Stimulated activated CD4-positive, alpha-beta T cell treated with anti-CD3 and anti-CD28 coated beads, Interleukin-2, amount 100 ng/mL, for 48 hours (primary cell): ENCODE measurements around the gene GNAS.
"Not testable (repeated sequence)": the region's sequence is repeated elsewhere in the genome, so short reads cannot be mapped to it uniquely, and the experiment has no call there.

ENCODE experiments used
- DNase-seq, 2 donors: peaks; one replicate each; pipeline ENCODE4 v3.0.0-alpha.2; 2020

GNAS gene

GRCh38 chr20:58852543-58853271 lies at the start of gene GNAS:
Gene GNAS (plus strand): TSS chr20:58852716.
- DNase-seq = peak; percentile 53 to 54

DNA sequence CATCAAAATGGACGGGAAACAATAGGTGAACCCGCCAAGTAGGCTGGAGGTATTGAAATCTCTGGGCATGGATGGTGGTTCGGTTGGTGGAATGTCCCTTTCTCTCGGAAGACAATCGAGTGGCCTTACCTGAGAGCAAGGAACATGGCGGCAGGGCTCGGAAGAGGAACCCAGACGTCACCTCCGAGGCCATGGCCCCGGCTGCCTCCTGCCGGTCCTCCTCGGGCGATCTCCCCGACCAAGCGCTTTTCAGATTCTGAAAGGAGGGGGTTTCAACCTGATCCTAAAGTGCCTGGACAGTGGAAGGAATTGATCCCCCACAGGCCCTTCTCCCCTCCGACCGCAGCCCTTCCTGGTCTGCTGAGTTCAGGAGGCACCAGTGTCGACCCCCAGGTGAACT lies 49.0 kb upstream of the GNAS start:
- DNase-seq = no peak

GRCh38 chr20:58807801-58808200 lies 44.7 kb upstream of the GNAS start:
- DNase-seq = no peak

GRCh38 chr20:58808271-58809046 lies 44.1 kb upstream of the GNAS start:
- DNase-seq = no peak

DNA sequence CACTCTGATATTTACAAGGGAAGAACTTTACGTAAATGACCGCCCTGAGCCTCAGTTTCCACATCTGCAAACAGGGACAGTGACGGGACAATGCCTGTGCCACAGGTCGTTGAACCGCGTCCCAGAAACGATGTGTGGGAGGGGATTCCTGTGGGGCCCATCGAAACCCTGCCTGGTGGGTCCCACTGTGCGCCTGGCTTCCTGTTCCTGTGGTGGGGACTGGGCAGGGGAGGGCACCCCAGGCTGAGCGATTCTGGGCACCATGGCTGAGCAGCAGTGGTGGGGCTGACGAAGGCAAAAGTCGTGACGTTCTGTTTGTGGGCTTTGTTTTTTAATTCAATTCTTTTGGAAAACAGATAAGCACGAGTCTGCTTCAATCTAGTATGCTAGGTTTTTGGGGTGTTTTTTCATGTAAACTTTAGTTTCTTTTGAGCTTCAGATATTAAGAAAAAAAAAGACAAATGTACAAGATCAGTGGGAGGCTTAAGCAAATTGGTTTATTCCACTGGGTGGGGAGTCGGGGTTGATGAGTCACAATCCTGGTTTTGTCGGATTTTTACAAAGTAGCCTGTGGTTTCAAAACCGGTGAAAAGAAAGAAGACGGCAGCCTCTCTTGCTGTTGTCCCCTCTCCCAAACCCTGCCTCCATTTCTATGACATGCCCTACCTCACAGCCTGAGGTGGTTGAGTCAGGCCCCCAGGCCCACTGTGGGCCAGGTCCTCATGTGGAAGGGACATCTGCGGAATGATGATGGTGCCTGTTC lies 42.2 kb upstream of the GNAS start:
- no peak for DNase-seq

DNA sequence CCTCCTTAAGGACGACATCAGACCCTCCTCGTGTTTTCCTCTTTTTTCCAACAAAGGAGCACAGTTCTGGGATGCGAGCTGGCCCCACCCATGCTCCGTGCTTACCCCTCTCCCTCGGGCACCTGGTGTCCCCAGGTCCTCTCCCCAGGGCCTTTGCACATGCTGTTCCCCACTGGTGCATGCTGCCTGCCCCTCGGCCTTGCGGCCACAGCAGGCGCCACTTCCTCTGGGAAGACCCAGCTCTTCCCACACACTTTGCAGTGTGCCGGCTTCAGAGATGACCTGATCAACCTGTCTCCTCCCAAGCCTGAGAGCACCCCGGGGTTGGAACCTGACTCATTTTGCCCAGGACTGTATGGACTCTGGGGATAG lies 41.7 kb upstream of the GNAS start:
- no peak for DNase-seq

- DNase-seq = no peak
Observed at GRCh38 chr20:58811334-58811733, 41.2 kb upstream of the GNAS start.

GRCh38 chr20:58813369-58813768 lies 39.1 kb upstream of the GNAS start:
- no peak for DNase-seq

DNA sequence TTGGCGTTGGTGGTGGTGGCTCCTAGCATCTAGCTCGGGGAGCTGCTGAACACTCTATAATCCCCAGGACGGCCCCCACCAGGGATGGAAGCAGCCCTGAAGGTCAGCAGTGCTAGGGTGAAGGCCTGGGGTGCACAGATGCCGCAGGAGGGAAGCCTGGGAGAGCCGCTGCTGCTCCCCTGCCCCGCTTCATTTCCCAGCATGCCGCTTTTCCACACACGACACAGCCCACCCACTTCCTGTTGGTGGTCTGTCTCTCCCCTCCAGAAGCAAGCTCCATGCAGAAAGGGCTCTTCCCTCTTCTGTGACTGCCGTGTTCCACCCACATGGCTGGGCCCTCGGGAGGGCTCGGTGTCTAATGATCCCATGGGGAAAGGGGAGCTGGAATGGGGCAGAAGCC lies 37.1 kb upstream of the GNAS start:
- DNase-seq = no peak

DNA sequence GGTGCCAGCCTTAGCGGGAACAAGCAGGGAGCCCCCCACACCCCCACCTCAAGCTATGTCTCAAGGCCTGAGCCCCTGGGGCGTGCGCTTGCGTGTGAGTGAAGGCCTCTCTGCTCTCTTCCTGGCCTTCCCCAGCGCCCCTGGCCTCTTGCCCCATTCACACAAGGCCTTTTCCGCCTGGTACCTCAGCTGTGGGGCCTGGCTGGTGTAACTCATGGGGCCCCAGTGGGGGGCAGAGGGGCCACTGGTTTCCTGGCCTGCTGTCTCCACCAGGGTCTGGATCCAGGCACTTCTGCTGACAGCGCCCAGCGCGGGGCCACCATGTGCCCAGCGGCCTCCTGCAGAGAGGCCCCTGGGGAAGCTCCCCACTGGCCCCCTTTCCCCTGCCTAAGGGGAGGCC lies 36.5 kb upstream of the GNAS start:
- DNase-seq = no peak

- no peak for DNase-seq
Observed at GRCh38 chr20:58816957-58817651, 35.4 kb upstream of the GNAS start.

GRCh38 chr20:58817748-58818147 lies 34.8 kb upstream of the GNAS start:
- DNase-seq = no peak

- peak; percentile 52 to 59 for DNase-seq
Observed at GRCh38 chr20:58818586-58819285, 33.8 kb upstream of the GNAS start.

- no peak for DNase-seq
Observed at GRCh38 chr20:58819921-58820320, 32.6 kb upstream of the GNAS start.

DNA sequence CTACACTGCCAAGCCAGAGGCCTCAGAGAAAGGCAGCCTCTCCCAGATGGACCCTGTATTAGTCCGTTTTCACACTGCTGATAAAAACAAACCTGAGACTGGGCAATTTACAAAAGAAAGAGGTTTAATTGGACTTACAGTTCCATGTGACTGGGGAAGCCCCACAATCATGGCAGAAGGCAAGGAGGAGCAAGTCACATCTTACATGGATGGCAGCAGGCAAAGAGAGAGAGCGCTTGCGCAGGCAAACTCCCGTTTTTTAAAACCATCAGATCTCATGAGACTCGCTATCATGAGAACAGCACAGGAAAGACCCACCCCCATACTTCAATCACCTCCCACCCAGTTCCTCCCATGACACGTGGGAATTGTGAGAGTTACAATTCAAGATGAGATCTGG lies 32.0 kb upstream of the GNAS start:
- DNase-seq = not testable (repeated sequence)

DNA sequence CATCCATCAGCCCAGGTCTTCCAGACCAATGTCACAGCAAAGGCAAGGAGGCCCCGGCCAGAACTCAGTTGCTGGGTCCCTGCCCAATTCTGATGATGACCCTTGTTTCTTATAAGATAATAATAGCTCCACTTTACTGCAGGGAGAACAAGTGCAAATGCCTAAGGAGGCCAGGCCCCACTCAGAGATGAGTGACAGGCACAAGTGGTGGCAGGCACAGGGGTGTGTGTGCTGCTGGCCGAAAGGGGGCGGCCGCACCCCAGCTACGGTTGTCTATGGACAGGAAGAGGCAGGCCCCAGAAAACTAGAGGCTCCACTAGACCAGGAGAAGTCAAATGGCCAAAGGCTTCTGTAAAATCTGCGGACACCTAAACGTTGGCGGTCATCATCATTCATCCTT lies 30.4 kb upstream of the GNAS start:
- DNase-seq = no peak

DNA sequence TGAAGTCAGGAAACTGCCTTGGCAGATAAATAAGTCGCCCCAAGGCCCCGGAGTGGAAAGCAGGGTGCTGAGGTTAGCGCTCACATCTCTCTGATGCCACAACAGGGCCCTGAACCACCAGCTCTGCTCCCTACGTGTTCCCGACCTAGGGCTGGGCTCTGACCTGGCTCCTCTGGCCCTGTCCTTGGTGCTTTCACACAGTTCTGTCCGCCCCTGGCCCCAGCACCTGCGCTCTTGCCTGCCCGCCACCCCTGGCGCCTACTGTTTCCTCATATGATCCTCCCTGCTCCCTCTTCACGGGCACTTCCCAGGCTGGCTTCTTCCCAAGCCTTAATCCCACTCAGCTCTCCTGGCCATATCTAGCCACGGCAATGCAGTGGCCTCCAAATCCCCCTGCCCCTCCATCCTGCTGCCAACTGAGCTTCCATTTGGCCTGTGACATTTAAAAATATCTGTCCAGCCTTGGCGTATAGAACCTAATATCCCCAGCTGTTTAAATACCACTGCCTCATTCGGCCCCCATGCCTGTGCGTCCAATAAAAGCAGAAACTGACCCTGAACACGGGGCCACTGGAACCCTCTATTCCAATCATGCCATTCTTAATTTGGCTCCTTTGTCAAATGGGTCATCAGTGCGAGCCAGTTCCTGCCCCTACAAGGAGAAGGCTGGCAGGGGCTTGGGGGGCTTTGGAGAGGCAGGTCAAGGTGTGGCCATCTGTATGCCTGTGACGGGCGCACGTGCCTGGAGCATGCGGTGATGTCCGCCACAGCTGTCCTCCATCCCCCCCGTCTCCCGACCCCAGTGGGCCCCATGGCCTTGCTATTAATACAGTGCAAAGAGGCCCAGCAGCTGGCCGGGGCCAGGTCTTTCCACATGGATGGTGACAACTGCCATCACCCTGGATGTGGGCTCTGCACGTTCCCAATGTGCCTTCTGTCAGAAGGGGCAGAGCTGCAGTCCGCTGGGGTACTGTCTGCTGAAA lies 29.5 kb upstream of the GNAS start:
- DNase-seq = no peak

DNA sequence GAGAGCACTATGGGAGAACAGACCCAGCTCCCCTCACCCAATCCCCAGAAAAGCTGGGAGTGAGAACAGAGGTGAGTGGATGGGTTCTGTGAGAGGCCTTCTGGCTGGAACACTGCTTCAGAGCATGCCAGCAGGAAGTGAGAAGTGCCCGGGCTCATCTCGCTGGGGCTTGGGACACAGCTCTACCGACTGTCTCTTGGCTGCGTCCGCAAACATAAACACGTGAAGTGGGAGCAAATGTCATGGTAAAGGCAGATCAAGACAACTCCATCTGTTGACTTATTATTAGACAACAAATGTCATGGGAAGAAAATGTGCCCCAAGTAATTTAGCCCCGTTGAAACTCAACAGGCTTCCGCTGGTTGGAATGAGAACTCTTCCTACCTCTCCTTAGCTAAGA lies 27.7 kb upstream of the GNAS start:
- no peak for DNase-seq

DNA sequence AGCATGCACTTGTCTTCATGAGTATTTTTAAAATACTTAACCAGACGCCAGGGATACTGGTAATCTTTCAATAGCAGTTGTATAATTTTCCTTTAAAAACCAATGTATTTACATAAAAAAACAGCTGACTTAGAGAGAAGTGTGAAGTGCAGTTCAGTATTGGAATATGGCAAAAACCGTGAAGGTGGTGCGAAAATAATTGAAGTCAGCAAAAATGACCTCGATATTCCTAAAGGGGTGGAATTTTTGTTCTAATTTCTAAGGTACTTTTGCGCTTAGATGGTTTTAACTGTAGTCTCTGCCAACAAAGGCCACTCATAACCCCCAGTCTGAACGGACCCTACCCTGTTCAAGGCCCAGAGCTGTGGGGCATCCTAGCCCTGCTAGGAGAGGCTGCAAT lies 27.1 kb upstream of the GNAS start:
- no peak for DNase-seq

DNA sequence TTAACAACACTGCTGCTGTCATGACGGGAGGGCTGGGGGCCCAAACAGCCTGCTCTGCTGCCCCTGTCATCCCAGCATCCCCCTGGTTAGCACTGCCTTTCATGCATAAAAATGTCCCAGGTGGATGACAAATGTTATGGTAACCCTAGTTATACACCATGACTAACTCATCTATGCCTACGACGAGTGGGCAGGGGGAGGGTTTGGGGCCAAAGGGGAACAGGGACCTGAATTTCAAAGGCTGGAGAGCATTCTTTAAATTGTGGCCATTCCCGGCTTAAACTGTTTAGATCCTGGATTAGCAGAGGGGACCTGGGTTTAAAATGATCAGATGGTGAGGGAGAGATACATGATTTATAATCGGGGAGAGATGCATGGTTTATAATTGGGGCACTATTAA lies 26.2 kb upstream of the GNAS start:
- no peak for DNase-seq

GRCh38 chr20:58828136-58828535 lies 24.4 kb upstream of the GNAS start:
- DNase-seq = no peak
